Stimulated activated naive CD8-positive, alpha-beta T cell treated with anti-CD3 and anti-CD28 coated beads, Interleukin-15, Interleukin-2, amounts not matched to agents 100 U/mL and 50 U/mL, for 24 hours (primary cell): Measurements from ENCODE around the gene NCBP2L.

ENCODE experiments used
- ATAC-seq: fragments of 150-1000 bp; cut with Tn5 transposase; one replicate; pipeline ENCODE4 v1.10.0; 2021
- DNase-seq: peaks from one replicate; pipeline ENCODE4 v3.0.0; 2021

NCBP2L gene

DNA sequence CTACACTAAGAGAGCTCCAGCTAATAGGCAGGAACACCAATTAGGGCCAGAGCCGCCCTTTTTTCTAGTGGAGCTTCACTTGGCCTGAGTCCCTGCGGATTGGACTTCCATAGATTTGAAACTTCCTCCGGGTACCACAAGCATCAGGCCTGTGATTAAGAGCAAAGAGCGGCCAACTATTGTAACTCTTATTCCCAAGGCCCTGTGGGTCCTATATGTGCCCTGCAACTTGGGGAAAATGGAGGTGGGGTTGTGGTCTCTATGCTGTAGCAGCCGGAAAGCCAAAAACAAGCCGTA is at the start of gene NCBP2L:
TSS of gene NCBP2L (plus strand) at position 198 of the 297 bp plus-strand sequence. CDS start 16,488 bp downstream, outside the sequence.
- no peak for DNase-seq
- ATAC-seq = no peak

DNA sequence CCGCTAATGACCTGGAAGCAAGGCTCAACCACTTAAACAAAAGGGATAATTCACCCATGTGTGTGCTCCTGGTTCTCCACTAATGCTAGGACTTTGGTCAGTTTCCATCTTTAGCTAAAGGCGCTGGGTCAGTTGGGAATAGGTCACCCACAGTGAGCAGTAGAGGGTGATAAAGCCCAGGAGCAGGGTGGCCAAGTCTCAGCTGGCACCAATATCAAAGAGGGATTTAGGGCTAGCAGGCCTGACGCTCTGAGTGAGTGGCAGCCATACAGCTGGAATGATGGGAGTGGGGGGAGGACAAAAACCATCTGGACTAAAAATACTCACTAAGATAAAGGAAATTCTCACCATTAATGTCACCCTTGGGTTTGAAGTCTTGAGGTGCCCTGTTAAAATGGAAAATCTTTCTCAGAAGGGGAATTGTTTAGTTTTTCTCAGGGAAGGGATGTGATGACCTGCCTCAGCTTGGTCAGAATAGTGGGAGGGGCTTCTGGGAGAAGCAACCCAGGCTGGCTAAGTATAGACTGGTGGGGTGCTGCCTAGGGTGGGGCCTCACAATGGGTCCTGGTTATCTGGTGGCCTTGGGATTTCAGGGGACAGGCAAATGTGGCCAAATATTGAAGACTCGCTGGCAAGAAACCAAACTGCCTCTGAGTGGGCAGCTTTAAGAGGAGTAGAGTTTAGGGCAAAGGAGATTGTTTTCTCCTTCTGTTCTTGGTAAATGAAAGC is 49.0 kb upstream of the NCBP2L start:
- ATAC-seq (no peak), DNase-seq (no peak)

DNA sequence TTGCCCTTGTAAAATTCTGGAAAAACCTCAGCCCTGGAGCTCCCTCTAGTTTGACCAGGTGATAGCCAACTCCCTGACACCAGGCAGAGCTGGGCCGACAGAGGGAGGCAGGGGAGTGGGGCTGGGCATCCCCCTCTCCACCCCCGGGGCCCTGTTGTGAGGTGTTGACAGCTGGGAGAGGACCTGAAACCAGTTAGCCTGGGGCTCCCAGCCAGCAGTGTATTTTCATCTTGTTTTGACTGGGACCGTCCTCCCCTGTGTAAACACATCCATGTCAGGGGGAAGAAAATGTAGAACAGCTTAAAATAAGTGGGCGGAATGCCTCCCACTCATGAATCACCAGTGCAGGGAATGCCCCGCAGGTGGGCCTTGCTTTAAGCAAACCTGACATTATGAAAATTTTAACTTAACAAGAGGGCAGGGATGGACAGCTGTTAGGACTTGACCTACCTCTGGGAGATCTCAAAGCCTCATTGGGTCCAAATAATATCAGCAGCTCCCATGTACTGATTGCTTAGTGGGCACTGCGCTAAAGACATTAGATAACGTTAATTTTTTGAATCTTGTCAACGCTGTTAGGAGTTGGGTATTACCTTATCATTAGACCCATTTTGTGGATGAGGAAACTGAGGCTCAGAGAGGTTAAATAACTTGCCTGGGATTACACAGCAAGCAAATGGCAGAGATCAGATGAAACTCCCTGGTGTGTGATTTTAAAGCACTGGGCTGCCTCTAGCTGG is 47.8 kb upstream of the NCBP2L start:
- no peak for DNase-seq
- peak; percentile 36 for ATAC-seq

DNA sequence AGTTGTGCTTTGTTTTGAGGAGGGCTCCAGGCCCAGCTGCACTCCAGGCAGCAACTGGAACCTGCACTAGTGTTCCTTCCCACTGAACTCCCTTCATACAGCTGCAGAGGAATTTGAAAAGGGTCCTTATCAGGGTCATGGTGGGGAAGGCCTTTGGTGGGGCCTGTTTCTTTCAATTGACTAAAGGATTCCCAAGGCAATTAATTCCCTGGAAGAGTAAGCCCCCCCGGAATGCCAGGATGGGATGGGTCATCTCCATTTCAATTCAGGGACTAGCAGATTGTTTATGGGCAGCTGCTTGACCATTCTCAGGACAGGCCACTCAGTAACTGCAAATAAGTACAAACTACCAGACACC is 47.3 kb upstream of the NCBP2L start:
- no peak for ATAC-seq
- DNase-seq = no peak

DNA sequence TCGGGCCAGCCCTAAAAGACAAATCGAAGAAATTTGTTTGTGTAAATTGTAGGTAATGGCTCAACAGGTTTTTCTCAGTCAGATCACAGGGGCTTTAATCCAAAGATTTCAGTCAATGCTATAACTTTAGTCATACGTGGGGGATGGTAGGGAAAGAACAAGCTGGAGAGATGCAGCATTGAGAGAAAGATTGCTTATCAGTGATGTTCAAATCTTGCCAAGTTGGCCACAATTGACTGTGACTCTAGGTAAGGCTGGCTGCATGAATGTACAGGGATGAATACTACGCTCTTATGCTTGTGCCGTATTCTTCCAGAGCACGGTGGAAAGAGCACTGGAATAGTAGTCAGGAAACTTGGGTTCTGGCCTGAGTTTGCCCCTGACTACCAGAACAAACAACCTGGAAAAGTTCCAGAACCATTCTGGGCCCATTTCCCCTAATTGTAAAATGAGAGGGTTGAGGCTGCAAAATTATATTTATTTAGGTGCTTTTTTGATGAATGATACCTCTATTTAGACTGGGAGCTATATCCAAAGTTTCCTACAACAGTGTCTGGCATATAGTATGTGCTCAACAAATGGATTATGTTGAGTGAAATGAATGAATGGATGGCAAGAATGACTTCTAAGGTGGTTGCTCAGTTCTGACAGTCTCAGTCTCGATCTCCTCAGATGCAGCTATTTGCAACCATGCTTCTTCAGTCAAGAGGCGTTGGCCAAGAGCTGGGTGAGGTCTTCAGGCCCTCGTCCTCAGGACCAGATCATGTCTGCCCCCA is 46.4 kb upstream of the NCBP2L start:
- ATAC-seq = no peak
- no peak for DNase-seq

DNA sequence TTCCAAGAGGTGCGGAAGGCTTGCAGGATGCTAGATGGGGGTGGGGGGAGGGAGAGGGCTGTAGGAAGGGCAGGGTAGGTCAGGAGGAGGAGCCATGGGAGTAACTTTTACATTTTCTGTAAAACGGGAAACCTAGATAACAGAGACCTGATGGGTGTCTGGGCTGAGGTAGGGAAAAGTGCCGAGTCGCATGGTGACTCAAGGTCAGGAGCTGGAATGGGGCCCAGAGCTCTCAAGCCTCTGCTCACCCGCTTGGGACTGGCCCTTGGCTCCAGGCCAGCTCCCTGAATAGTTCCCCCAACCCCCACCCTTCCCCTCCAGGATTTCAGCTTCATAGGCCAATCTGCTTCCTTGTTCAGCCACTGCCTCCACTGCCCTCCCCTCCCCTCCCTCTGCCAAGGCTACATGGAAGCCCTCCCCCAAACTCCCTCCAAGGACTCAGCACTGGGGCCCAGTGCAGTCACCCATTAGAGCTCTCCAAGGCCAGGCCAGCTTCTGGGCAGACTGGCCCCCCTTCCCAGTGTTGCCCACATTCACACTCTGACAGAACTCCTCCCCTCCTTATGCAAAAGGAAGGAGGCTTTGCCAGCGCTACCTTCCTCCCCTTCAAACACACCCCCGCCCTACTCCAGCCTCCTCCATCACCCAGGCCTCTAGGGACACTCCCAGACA is 45.6 kb upstream of the NCBP2L start:
- DNase-seq (no peak), ATAC-seq (no peak)

DNA sequence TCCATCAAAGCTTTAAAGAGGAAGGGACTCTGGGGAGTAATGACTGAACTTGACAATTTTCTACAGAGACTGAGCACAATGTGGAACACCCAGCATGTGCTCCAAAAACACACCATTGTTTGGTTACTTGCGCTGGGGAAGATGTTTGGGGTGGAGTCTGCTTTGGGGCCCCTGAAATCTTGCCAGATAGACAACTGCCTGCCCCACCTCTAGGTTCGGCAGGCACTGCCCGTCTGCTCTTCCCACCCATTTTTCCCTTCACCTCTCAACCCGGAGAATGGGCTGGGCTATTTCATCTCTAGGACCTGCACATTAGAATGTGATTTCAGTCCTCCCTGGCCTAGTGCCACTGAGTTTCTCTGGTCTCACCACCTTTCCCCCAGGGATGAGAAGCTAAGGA is 43.8 kb upstream of the NCBP2L start:
- DNase-seq (no peak), ATAC-seq (no peak)

DNA sequence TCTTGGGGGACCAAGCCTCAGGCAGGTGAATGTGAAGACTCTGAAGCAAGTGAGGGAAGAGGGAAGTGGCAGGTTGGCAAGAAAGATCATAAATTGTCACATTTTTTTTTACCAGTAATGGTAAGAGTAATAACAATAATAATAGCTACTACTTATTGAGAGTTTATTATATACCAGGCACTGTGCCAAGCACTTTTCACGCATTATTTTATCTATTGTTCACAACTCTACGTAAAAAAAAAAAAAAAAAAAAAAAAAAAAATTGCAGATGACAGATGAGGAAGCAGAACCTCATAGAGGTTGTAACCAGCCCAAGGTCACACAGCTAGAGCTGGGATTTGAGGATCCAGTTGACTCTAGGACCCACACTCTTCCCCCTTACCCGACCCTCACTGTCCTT is 42.9 kb upstream of the NCBP2L start:
- no peak for ATAC-seq
- DNase-seq = no peak

DNA sequence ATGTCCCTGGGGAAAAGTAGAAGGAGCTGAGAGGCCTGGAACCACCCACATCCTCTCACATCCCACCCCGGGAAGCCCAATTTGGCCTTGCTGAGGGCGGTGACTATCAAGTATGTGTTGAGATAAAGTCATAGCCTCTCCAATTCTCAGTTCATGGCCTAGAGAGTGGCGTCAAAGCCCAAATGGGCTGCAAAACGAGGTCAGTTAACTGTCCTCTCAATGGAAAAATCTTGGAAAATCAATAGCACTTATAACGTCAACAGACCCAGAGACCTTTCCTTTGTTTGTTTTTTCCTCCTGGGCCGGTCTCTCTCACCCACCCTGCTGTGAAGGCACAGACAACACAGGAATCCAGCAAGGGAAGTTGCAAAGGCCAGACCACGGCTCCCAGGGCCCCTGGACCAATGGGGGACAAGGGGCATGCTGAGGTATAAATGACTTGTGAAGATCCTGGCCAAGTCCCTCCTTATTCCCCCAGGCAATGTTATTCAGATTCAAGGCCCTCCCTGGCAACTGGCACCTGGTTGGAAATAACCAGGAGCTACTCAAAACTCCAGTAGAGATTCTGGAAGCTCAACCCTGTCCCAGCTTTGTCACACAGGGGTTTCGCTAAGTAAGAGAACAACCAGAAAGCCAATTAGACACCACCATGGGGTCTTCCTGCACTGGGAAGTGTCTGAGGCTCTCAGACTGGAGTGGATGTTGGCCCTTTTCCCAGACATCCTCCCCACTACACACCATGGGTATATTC is 40.6 kb upstream of the NCBP2L start:
- no peak for ATAC-seq

DNA sequence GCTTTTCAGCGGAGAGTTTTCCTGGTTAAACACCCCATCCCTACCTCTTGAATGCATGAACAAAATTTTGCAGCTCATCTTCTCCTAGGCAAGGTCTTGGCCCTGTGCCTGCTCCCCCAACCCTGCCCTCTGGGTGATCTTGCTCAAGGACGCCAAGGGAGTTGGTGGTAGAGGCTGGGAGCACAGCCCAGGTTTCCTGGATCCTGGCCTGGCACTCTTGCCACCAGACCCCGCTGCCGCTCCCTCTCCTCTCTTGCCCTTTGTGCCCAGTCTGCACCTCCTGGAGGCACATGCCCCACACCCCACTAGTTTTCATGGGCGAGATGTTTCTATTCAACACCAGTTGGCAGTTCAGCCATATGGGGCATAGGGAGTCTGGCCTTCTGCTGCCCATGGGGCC is 39.3 kb upstream of the NCBP2L start:
- no peak for DNase-seq
- no peak for ATAC-seq

More for the DNA sequence above, 40.6 kb upstream of the NCBP2L start:
- no peak for DNase-seq

DNA sequence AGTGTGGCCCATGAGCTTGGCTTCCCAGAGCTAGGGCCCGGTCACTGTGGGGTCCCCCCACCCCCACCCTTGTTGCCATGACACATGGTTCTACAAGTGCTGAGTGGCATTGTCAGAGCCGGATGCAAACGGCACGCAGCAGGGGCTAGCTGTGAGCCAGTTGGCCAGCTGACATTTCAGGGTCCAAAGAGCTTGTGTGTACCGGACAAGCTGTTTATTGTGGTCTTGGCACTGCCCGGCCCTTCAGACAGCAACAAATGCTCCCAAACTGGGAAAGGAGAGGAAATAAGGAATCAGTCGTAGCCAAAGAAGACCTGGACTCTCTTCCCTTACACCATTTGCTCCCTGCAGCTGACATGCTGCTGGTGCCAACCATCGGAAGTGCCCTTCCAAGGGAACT is 38.8 kb upstream of the NCBP2L start:
- ATAC-seq = no peak

DNA sequence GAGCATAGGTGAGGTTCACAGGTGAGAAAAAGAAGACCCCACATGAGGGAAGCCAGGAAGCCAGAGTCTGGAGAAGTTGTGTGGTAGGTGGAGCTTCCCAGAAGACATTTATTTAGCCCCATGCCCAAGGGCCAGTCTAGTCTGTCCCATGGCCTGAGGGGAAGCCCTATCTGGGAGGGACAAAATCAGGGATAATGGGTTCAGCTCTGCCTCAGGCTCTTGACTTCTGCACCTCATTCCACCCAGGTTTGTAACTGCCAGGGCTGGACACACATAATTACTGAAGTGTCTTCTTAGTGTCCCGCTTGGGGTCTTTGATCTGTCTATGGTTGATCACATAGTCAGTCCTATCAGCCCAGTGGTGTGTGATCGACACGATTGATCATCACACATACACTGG is 38.0 kb upstream of the NCBP2L start:
- DNase-seq = no peak
- ATAC-seq = no peak

More for the DNA sequence above, 38.8 kb upstream of the NCBP2L start:
- no peak for DNase-seq

DNA sequence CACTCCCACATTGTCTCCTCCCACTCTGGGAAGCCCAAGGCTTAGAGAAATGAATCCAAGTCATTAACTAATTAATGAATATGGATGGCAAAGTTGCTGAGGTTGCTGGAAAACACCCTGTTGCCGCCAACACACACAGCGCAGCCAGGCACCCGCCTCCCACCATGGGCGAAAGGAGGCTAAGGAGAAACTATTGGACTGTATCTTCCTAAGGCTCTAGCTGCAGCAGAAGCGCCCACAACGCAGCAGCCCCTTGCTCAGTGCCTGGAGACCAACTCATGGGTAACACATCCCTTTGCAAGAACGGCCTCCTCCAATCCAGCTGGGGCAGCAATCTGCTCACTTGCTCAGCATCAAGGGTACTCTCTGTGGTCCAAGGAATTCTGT is 36.1 kb upstream of the NCBP2L start:
- DNase-seq = no peak
- no peak for ATAC-seq

DNA sequence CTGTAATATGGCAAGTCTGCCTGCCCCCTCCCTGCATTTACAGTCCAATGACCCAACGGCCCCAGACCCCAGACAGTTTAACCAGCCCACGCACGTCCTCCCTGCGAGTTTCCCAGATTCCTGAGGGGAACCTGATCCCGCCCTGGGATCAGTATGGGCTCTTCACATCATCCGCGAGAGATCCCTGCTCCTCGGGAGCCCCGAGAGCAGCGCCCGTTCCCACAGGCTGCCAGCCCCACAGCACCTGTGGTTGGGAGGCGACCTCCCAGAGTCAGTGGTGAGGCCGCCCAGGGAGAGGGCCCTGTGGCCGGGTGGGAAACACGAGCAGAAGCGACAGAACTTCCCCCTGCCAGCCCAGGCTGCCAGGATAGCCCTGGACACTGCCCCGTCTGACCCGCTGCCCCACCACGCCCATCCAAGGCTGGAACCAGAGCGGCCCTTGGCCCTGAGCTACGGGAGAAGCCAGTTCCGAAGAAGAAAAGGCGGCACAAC is 34.8 kb upstream of the NCBP2L start:
- ATAC-seq (no peak), DNase-seq (no peak)

DNA sequence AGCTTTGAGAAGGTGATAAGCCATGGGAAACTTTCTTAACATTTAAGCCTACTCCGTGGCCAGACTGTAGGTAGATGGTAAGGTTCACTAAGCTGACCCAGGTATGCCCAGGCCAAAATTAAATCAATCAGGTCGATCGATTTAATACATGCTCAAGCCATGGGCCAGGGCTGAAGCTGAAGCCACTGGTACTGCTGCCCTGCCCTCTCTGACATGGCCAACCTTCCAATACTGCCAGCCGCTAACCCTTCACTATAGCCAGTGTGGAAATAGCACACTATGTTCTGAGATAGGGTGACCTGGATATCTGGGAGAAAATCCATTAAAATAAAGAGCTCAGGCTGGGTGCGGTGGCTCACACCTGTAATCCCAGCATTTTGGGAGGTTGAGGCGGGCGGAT is 33.5 kb upstream of the NCBP2L start:
- DNase-seq = no peak
- ATAC-seq = no peak

DNA sequence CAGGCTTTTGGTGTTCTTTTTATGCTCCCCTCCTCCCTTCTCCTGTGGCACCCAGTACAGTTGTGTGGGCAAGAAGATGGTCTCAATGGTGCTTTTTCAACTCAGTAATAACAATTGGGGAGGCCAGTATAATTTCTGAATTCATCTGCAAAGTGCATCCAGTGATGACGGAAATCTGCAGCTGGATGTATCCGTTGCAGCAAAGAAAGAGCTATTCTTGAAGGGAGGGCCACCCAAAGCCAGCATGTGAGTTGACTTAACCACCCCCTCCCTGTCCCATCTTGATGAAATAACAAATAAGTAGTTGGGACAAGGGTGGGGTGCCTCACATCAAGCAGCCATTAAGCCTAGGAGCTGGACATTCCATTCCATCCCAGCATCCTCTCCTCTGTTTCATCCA is 32.7 kb upstream of the NCBP2L start:
- ATAC-seq (no peak), DNase-seq (no peak)

DNA sequence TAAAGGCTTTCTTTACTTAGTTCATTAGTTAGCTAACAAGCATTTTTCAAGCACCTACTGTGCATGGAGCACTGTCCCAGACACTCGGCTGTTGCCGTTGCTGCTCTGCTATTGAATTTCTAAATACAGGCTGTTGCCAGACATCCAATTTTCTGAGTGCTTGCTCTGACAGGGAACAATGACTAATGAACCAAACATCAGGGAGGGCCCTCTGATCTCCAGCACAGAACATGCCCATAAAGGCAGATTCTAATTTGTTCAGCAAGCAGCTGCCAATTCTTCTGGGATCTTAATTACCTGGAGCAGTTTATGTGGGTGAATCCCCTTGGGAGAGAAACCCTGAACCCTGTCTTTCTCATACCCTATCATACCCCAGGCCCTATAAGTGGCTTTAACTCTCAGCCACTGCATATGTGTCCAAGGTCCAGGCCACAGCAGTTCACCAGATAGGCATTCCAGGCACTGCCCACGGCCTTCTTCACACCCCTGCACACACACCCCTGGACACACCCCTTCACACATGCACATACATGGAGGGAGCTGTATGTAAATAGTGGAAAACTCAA is 29.9 kb upstream of the NCBP2L start:
- ATAC-seq (no peak), DNase-seq (no peak)

DNA sequence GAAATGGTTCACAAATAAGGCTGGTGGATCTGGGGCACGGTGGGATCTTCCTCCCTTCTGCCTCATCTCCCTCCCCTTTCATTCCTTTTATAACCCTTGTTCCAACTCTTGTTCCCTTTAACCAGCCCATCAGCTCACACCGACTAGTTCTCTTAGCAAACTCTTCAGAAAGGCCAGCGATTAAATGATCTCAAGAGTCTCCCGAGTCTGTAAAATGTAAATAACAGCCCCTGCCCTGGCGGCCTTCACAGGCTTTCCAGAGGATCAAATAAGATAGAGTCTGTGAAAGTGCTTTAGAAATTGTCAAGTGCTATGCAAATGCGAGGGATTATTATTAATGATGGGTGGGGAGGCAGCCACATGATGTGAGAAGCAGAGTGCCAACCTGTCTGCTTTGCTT is 29.0 kb upstream of the NCBP2L start:
- ATAC-seq (no peak), DNase-seq (no peak)

DNA sequence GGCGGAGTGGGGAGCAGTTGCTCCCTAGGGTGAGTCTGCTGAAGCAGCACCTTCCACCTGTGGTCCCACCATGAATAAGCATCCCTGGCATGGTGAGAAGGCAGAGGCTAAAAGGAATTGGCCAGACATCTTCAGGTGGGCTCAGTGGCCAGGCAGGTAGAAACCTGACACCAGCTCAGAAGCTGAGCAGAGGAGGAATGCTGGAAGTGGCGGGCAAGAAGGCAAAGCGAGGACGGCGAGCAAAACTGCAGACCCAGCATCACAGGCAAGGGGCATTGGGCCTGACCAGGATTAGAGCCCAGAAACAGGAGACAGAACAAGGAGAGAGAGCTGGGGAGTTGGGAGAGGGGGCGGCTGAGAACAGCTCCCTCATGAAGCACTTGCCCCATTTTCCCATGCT is 27.3 kb upstream of the NCBP2L start:
- DNase-seq (no peak), ATAC-seq (no peak)

DNA sequence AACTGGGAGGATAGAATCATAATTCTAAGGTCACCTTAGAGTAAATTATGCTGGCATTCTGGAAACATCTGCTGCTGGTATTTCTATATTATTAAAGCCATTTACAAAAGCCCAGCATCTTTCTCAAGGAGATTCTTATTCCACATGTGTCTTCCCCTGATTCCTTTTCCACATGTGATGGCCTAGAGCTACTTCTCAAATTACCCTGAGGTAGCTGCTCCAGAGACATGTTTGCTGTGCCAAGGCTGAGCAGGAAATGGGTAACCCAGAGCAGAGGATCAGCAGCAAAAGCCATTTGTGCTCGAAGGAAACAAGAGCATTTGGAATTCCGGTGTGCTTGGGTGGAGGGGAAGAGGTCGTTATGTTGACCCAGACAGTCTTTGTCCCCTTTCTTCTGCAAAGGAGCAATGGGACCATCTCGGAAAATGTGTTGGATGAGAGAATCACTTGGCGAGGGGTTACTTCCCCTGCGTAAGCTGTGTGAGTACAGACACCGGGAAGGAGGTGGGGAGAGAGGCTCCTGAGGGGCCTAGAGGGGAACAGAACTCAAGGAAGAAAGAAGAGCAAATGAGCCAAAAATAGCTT is 26.6 kb upstream of the NCBP2L start:
- DNase-seq (no peak), ATAC-seq (no peak)

DNA sequence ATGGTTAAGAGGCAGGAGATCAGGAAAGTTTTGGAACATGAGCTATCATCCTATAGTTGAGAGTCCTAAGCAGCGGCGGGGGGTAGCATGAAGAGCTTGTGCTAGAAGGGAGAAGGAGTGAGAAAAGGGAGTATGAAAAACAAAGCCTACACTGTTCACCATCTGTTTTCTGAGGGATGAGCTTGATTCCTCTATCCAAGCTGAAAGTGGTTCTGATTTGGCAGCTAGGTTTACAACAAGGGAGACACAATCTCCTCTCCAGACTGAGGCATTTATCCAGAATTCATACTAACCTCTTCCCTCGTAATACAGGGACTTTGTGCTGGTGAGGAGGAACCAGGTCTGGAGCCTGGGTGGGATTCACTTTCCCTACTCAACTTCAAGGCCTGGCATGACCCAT is 25.5 kb upstream of the NCBP2L start:
- no peak for ATAC-seq
- no peak for DNase-seq
